C4-2B (cell line): ENCODE results near the gene REXO1.

Experiments used
- CTCF ChIP-seq: fragments of 450-650 bp; conservative IDR thresholded peaks from 2 replicates; pipeline ENCODE4 v1.5.1; 2017; ENCODE audit warnings: mild to moderate bottlenecking
- ZFX ChIP-seq: fragments of 450-650 bp; IDR thresholded peaks from 2 replicates; pipeline ENCODE4 v1.6.1; 2017

- no peak for TF ChIP-seq CTCF
- no peak for TF ChIP-seq ZFX
These were observed 8.4 kb downstream of the REXO1 start for GRCh38 chr19:1839658-1840540.
